ENCODE results near the gene PIP4K2C. TPM values are rescaled to one million over a fixed set of nuclear protein-coding genes. Genes with fewer than 3 reads are reported as not detected.

Gene PIP4K2C
- total RNA-seq, 2 experiments from 2014 or later, result 15.1 to 17.3 TPM

DNA sequence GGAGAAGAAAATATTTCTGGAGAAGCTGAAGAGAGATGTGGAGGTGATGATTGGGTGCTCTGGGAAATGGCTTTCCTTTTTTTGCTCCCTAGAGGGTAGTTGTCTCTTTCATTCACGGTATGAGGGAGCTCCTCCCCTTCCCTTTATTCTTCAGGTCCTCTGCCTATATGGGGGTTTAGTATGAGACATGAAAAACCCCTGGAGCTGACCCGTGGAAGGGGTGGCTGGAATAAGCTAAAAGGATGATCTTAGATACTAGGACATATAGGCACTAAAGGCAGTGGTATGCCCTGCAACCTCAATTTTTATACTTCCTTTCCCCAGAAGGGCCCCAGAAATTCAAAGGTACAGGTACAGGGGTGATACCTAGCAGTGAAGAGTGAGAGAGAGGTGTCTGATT, 9.4 kb downstream of the PIP4K2C start:
- POLR2A ChIA-PET, result interaction anchor here (0.6 kb wide), 1 partner anchor 11 kb away, joined by 3 read pairs; the partner anchor contains the start of gene ARHGEF25
- peaks cover 27% of the 10 kb centered on the region for H3K4me1 Mint-ChIP-seq (ENCODE audit: low read depth)
- H3K27me3 Mint-ChIP-seq, result no peaks in the 10 kb centered on the region
- H3K4me3 Mint-ChIP-seq, result no peak overlapping the region
- no peak for TF ChIP-seq CTCF (IDR thresholded peaks at IDR 0.05)
- CTCF ChIA-PET, result interaction anchor here (3.3 kb wide), 1 partner anchor 17 kb away, joined by 12 read pairs; no protein-coding TSS in a partner anchor
- no peak for DNase-seq
- Histone ChIP-seq H3K4me3 (ENCODE audit: low read length) (no peak overlapping the region), H3K9me3 (ENCODE audit: control insufficient read depth in 1 of 2, insufficient read depth in 1 of 2, low read length in 2 of 2) (no peaks in the 10 kb centered on the region), H3K4me1 (ENCODE audit: insufficient read depth, low read length) (peaks cover 22% of the 10 kb centered on the region), H3K27me3 (ENCODE audit: control insufficient read depth in 1 of 2, insufficient read depth in 2 of 2, low read length in 2 of 2) (no peaks in the 10 kb centered on the region), H3K36me3 (ENCODE audit: insufficient read depth, low read length) (peaks cover 68% of the 10 kb centered on the region), H3K27ac (ENCODE audit: low read depth in 1 of 2, low read length in 2 of 2) (no peak overlapping the region)
- H3K36me3 Mint-ChIP-seq (ENCODE audit: low read depth), result peaks cover 72% of the 10 kb centered on the region
- ATAC-seq (ENCODE audit: poor library complexity), result no peak
- no peaks in the 10 kb centered on the region for H3K9me3 Mint-ChIP-seq
- no peak overlapping the region for H3K27ac Mint-ChIP-seq
- intact Hi-C loops (cut with DNase I, micrococcal nuclease), result no loop called here

DNA sequence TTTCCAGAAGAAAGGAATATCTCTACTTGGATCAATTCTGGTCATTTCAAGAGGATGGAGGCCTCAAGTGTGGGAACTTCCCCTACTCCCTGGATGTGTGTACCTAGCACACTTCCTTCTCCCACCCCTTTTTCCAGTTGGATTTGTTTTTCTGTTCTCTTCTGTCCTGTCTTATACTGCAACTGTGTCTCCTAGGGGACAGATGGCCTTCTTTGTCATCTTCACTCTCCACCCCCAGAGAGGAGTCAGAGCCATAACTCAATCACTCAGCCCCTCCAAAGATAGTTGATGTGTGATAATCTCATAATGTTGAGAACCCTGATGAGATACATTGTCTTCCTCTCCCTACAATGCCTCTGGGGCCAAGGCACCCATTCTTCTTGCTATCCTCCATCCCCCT, 11.6 kb downstream of the PIP4K2C start:
- Mint-ChIP-seq H3K4me3 (no peak overlapping the region), H3K27ac (no peak overlapping the region)
- CTCF ChIA-PET, result interaction anchor here (1.4 to 2.0 kb wide), 2 partner anchors 9 to 19 kb away, joined by 4 to 12 read pairs; no protein-coding TSS in a partner anchor

GRCh38 chr12:57603324-57603723, 12.3 kb downstream of the PIP4K2C start:
- no peaks in the 10 kb centered on the region for H3K27me3 ChIP-seq (ENCODE audit: control insufficient read depth in 1 of 2, insufficient read depth in 2 of 2, low read length in 2 of 2)
- TF ChIP-seq CTCF (IDR thresholded peaks at IDR 0.05), result no peak
- intact Hi-C loops (cut with DNase I, micrococcal nuclease), result no loop called here
- H3K27ac ChIP-seq (ENCODE audit: low read depth in 1 of 2, low read length in 2 of 2), result no peak overlapping the region
- Mint-ChIP-seq H3K4me3 (peak overlapping the region; percentile 92), H3K9me3 (no peaks in the 10 kb centered on the region), H3K36me3 (ENCODE audit: low read depth) (peaks cover 49% of the 10 kb centered on the region), H3K27ac (peak overlapping the region; percentile 81), H3K4me1 (ENCODE audit: low read depth) (peaks cover 32% of the 10 kb centered on the region), H3K27me3 (no peaks in the 10 kb centered on the region)
- H3K4me1 ChIP-seq (ENCODE audit: insufficient read depth, low read length), result peaks cover 25% of the 10 kb centered on the region
- no peak for ATAC-seq (ENCODE audit: poor library complexity)
- ChIA-PET CTCF (interaction anchor here (1.4 to 2.0 kb wide), 2 partner anchors 10 to 20 kb away, joined by 4 to 12 read pairs; no protein-coding TSS in a partner anchor), POLR2A (interaction anchor here (0.6 to 1.6 kb wide), 3 partner anchors 11 to 210 kb away, joined by 3 to 4 read pairs (median 4); partner anchors contain the start of gene PIP4K2C)
- DNase-seq, result peak in 1 of 14 experiments; percentile 53
- peaks cover 43% of the 10 kb centered on the region for H3K36me3 ChIP-seq (ENCODE audit: insufficient read depth, low read length)
- no peak overlapping the region for H3K4me3 ChIP-seq (ENCODE audit: low read length)
- no peaks in the 10 kb centered on the region for H3K9me3 ChIP-seq (ENCODE audit: control insufficient read depth in 1 of 2, insufficient read depth in 1 of 2, low read length in 2 of 2)

More for the DNA sequence above, 11.6 kb downstream of the PIP4K2C start:
- peaks cover 32% of the 10 kb centered on the region for H3K4me1 Mint-ChIP-seq (ENCODE audit: low read depth)
- POLR2A ChIA-PET, result interaction anchor here (1.5 kb wide), 1 partner anchor 12 kb away, joined by 4 read pairs; the partner anchor contains the start of gene PIP4K2C
- peaks cover 54% of the 10 kb centered on the region for H3K36me3 Mint-ChIP-seq (ENCODE audit: low read depth)
- TF ChIP-seq CTCF (IDR thresholded peaks at IDR 0.05), result no peak
- ATAC-seq (ENCODE audit: poor library complexity) (no peak), DNase-seq (no peak)
- Histone ChIP-seq H3K27me3 (ENCODE audit: control insufficient read depth in 1 of 2, insufficient read depth in 2 of 2, low read length in 2 of 2) (no peaks in the 10 kb centered on the region), H3K4me3 (ENCODE audit: low read length) (no peak overlapping the region), H3K27ac (ENCODE audit: low read depth in 1 of 2, low read length in 2 of 2) (no peak overlapping the region), H3K36me3 (ENCODE audit: insufficient read depth, low read length) (peaks cover 50% of the 10 kb centered on the region), H3K9me3 (ENCODE audit: control insufficient read depth in 1 of 2, insufficient read depth in 1 of 2, low read length in 2 of 2) (no peaks in the 10 kb centered on the region), H3K4me1 (ENCODE audit: insufficient read depth, low read length) (peaks cover 25% of the 10 kb centered on the region)
- no peaks in the 10 kb centered on the region for H3K27me3 Mint-ChIP-seq
- no peaks in the 10 kb centered on the region for H3K9me3 Mint-ChIP-seq
- intact Hi-C loops (cut with DNase I, micrococcal nuclease), result no loop called here
